ENCODE results near the gene MMP11.

DNA sequence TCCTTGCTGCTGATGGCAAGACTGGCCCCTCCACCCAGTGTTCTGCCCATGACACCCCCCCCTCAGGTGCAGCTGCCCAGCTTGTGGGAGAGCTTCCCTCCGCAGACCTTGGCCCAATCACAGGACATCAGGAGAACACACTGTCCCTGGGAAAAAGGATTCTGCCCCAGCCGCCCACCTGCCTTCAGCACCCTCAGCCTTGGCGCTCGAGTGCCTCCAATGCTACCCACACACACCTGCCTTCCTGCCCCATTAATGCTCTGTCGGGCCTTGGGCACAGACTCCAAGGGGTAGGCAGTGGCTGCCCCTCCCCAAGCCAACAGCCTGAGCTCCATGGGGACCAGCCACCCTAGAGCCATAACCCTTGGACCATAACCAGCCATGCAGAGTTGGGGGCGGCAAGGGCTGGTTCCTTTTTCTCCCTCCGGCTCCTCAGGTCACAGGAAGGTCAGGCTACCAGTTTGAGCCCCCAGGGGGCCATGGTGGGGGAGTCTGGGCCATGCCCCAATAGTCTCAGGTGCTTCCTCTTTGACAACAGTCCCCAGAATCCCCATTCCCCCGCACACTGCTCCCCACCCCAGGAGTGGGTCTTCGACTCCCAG is 20.5 kb upstream of the MMP11 start:
- no peak for TF ChIP-seq CTCF (IDR thresholded peaks at IDR 0.05; ENCODE audit: insufficient read depth, low read length)
- TF ChIP-seq, protein P1, sequence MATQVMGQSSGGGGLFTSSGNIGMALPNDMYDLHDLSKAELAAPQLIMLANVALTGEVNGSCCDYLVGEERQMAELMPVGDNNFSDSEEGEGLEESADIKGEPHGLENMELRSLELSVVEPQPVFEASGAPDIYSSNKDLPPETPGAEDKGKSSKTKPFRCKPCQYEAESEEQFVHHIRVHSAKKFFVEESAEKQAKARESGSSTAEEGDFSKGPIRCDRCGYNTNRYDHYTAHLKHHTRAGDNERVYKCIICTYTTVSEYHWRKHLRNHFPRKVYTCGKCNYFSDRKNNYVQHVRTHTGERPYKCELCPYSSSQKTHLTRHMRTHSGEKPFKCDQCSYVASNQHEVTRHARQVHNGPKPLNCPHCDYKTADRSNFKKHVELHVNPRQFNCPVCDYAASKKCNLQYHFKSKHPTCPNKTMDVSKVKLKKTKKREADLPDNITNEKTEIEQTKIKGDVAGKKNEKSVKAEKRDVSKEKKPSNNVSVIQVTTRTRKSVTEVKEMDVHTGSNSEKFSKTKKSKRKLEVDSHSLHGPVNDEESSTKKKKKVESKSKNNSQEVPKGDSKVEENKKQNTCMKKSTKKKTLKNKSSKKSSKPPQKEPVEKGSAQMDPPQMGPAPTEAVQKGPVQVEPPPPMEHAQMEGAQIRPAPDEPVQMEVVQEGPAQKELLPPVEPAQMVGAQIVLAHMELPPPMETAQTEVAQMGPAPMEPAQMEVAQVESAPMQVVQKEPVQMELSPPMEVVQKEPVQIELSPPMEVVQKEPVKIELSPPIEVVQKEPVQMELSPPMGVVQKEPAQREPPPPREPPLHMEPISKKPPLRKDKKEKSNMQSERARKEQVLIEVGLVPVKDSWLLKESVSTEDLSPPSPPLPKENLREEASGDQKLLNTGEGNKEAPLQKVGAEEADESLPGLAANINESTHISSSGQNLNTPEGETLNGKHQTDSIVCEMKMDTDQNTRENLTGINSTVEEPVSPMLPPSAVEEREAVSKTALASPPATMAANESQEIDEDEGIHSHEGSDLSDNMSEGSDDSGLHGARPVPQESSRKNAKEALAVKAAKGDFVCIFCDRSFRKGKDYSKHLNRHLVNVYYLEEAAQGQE (IDR thresholded peaks at IDR 0.05; ENCODE audit: insufficient replicate concordance, low read depth): no peak

Measured in HL-60 (cell line).